ENCODE data around the gene MRPL21.

DNA sequence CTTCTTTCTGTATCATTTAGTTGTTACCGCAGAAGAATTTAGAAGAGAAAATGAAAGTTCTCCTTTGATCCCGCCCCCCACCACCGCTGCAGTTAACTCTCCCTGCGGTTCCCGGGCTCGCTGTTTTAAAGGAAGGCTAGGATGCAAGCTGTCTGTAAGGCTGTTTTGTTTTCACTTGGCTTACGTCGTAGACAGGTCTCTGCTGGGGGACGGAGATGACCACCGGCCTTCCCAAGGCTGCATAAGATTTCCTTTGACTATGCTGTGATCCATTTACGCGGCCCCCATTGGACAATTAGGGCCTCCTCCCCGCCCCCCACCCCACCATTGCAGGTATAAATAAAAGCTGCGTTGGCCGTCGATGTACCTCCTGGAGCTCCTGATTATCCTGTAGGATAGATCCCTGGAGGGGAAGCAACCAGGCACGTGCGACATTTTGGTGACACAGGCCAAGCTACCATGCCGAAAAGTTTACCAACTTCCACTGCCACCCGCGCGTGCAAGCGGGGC, 60.5 kb downstream of the MRPL21 start:
- TF ChIP-seq, protein P1, sequence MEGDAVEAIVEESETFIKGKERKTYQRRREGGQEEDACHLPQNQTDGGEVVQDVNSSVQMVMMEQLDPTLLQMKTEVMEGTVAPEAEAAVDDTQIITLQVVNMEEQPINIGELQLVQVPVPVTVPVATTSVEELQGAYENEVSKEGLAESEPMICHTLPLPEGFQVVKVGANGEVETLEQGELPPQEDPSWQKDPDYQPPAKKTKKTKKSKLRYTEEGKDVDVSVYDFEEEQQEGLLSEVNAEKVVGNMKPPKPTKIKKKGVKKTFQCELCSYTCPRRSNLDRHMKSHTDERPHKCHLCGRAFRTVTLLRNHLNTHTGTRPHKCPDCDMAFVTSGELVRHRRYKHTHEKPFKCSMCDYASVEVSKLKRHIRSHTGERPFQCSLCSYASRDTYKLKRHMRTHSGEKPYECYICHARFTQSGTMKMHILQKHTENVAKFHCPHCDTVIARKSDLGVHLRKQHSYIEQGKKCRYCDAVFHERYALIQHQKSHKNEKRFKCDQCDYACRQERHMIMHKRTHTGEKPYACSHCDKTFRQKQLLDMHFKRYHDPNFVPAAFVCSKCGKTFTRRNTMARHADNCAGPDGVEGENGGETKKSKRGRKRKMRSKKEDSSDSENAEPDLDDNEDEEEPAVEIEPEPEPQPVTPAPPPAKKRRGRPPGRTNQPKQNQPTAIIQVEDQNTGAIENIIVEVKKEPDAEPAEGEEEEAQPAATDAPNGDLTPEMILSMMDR (IDR thresholded peaks at IDR 0.05; ENCODE audit: low read length) = no peak
- no peak for TF ChIP-seq EZH2 (IDR thresholded peaks at IDR 0.05; ENCODE audit: borderline replicate concordance, low read length)
